Iris pigment epithelial cell (primary cell): ENCODE data around the gene ZNF408.

Source experiments
- DNase-seq: peaks from one replicate; pipeline ENCODE4 v3.0.0-alpha.2; 2011; ENCODE audit warnings: low read depth

ZNF408 gene

GRCh38 chr11:46676436-46677158 lies 24.2 kb upstream of the ZNF408 start:
- no peak for DNase-seq

GRCh38 chr11:46677169-46677568 lies 23.7 kb upstream of the ZNF408 start:
- no peak for DNase-seq

DNA sequence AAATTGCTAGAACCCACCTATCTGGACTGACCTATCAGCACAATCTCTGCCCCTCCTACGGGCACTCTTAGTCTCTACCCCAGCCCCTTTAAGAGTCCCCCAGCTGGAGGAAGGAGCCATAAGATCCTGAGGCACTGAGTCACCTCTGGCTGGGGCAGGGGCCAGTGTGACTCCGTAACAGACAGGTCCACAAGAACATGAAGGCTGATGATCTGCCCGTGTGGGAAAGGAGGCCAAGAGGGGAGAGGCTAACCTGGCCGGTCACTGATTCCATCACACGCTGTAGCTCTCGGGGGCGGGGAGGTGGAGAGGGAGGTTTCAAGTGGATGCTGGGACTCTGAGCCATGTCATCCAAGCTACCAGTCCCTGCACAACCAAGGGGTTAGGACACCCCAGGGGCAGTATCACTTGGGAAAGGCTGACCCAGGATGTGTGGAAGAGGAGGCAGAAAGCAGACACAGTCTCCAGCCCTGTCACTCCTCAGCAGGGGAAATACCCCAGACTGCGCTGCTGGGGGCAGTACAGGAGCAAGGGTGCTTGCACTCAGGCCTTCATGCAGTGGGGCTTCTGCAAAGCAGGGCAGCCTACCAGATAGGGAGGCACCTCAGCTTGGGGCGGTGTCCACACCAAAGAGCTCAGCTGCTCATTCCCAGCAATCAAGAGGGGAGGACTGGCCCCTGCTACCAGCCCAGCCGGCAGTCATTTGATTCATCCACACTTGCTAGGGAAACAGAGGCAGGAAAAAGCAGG lies 22.7 kb upstream of the ZNF408 start:
- DNase-seq, result peak; percentile 61

DNA sequence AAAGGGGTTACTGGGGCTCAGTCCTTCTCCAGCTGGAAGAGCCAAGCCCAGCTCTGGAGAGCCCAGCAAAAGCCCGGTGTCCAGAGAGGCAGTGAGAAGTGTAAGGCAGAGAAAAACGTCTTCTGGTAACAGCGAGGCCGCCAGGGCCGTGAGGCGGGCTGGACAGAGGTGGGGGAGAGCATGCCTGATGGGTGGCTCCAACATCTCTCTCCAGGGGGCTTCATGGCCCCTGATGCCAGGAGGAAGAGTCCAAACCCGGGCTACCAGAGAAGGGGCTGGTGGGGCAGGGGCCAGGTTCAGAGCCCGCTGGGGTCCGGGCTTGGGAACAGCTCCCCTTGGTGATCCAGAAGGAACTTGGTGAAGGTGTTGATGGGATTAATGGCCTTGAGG lies 22.1 kb upstream of the ZNF408 start:
- no peak for DNase-seq

DNA sequence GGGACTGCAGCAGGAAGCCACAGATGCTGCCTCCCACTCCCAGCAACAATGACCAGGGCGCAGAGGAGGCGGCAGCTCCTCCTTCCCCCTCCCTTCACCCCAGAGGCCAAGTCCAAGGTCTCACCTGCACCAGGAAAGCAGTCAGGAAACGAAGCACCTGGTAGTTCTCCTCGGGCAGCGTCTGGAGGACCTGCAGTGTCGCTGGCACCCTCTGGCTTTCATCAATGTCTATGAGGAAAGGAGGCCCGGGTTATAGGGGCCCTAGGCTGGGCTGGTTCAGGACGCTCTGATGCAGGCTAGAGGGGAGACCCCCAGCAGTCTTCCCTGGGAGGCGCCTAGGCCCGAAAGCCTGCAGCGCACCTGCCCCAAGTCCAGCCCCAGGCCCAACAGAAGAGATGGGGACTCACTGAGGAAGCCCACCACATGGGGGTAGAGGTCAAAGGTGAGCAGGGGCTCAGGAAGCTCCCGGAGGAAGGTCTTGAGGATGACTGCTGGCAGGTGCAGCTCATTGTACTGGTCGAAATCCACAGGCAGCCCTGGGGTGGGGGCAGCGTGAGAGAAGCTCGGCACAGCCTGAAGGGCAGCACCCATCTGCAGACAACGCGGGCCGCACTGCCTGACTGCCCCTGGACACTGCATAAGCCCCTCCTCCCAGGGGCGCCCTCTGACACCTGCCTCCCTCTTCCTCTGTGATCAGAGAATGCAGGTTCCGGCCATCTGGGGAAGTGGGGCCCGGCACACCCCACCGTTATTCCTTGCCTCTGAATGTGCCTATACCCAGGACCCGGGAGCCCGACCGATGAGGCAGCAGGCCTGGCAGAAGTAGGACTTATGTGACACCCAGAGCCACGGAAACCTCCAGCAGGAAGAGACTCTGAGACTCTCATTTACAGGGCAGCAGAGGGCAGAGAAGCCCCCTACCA lies 21.3 kb upstream of the ZNF408 start:
- DNase-seq, result no peak

- no peak for DNase-seq
These were observed 20.6 kb upstream of the ZNF408 start for GRCh38 chr11:46680164-46680760.

DNA sequence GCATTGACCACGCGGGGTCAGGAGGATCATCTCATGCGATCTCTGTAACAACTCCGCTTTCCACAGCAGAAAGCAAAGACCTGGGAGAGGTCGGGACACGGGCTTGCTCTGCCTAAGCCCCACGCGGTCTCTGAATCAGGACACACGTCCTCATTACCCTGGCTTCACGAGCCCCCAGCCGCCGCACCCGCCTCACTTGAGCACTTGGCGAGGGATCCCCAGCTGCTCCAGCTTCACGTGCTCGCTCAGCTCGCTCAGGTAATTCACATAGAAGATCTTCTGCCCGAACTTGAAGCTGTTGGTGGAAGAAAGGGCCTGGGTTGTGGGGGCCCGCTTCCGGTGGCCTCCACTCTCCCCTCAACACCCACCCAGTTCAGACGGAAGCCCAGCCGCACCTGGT lies 20.0 kb upstream of the ZNF408 start:
- DNase-seq, result no peak

GRCh38 chr11:46681814-46682213 lies 19.0 kb upstream of the ZNF408 start:
- DNase-seq, result no peak

DNA sequence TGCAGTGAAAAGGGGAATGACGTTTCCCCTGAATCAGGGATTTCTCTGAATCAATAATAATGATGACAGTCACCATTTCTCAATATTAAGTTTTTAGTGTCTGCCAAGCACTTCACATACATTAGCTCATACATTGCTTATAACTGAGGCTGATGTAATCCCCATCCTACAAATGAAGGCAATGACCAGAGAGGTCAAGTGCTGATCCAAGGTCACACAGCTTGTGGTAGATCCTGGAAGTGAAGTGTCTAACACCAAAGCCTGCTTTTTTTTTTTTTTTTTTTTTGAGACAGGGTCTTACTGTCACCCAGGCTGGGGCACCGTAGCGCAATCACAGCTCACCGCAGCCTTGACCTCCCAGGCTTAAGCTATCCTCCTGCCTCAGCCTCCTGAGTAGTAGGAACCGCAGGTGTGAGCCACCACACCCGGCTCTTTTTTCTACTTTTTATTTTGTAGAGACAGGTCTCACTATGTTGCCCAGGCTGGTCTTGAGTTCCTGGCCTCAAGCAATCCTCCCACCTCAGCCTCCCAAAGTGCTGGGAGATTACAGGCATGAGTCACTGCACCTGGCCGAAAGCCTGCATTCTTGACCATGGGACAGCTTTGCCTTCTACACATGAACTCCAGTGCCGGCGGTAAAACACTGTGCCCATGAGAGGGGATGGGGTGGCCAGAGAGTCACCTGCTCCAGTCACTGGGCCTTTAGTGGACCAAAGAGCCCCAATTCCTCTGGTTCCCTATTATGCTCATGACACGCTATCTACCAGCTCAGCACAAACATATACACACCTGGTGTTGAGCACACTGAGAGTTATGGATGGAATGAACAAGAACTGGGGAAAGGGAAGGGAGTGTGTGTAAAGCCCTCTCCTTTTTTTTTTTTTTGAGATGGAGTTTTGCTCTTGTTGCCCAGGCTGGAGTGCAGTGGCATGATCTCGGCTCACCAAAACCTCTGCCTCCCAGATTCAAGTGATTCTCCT lies 17.8 kb upstream of the ZNF408 start:
- peak; percentile 46 for DNase-seq

DNA sequence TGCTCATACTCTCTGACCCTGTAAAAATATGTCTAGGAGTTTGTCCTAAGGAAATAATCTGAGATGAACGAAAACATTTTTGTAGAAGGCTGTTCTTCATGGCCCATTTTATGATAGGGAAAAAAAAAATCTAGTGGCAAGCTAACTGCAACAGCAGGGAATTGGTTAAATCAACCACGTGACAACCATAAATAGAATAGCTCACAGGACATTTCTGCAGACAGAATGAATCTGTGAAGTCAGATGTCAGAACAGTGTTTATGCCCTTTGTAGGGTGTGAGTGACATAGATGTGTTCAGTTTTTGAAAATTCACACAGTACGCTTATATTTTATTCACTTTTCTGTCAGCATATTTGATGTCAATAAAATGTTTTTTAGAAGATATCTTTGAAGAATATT lies 16.5 kb upstream of the ZNF408 start:
- no peak for DNase-seq

DNA sequence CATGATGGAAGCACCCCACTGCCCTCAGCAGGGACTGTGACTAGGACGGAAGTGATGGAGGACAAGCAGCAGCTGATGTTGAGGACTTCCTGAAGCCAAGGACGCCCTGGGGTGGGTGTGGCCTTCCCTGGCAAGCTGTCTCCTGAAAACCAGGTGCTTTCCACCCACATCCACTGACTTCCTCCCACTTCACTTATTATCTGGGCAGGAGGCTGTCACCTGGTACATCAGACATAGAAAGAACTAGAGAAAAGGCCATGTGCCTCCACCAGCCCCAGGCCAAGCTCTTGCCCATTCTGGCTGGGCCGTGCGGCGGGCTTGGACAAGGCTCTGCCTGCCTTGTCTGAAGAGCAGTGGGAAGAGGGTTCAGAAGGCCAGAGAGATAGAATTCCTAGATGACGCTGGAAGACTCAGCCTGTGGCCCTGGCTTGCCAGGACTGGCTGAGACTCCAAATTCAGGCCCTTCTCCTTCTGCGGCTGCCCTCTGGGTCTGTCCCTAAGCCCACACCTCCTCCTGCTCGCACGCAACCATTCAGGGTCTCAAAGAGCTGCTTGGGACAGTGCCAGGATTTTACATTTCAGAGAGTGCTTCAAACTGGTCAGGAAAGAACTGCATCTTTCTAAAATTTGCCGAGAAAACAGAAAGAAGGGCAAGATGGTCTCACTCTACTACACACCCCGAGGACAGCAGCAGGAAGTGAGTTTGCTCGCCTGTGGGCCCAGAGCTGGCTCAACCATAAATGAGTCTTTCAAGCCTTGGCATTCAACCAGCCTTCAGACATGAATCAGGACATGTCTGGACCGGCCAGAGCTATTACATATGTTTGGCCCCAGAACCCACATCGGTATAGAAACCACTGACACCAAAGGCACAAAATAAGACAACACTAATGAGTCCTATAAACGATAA lies 13.7 kb upstream of the ZNF408 start:
- peak; percentile 84 for DNase-seq

- DNase-seq, result no peak
These were observed 10.1 kb upstream of the ZNF408 start for GRCh38 chr11:46690702-46691101.

DNA sequence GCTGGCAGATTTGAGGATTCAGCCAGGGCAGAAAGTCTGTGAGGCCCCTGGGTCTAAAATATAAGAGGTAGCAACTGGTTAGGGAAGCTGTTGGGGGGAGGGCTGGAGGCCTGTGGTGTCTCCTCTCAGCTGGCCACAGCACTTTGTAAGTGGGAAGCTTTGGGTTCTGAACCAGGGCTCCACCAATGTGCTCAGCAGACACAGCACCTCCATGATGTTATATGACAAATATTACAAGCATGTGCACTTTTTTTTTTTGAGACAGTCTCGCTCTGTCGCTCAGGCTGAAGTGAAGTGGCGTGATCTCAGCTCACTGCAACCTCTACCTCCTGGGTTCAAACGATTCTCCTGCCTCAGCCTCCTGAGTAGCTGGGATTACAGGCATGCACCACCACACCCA lies 8.4 kb upstream of the ZNF408 start:
- DNase-seq, result no peak

DNA sequence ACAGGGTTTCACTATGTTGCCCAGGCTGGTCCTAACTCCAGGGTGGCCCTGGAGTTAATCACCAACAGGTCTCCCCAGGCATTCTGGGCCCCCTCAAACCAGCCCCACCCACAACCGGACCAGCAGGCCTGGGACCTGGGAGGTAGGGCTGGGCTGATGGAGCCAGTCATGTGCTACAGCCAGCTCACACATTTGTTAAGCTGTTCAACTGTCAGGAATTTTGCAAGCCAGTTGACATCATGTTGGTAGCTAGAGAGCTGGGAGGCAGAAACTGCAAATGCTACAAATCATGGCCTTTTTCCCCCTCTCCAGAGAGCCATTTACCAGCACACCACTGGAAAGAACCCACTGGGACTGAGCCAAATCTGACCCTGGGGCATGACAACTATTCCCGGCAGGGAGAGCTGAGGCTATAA lies 7.2 kb upstream of the ZNF408 start:
- DNase-seq, result peak; percentile 67

- DNase-seq, result no peak
These were observed 6.8 kb upstream of the ZNF408 start for GRCh38 chr11:46694072-46694471.

GRCh38 chr11:46694607-46695006 lies 6.2 kb upstream of the ZNF408 start:
- no peak for DNase-seq

GRCh38 chr11:46695345-46696211 lies 5.3 kb upstream of the ZNF408 start:
- no peak for DNase-seq

- no peak for DNase-seq
These were observed 4.6 kb upstream of the ZNF408 start for GRCh38 chr11:46696212-46696558.

DNA sequence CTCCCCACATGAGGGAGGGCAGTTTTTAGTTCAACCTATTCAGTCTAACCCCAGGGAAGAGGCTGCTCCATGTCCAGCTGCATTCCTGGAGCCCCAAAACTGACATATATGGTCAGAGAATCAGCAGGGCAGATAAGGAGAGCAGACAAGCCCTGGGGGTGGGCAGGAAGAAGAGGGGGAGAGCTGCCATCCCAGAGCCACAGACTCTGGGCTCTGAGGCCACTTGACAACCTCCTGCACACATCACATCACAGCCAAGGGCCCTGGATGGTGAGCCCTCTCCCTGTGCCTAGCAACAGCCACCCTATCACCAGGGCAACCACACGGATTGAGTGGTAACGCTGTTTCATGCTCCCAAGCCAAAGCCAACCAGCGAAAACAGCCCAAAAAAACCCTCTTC lies 3.5 kb upstream of the ZNF408 start:
- no peak for DNase-seq
